Renal cortex interstitium (tissue), 11 donors: Measurements from ENCODE around the gene RSF1. TPM values are rescaled to one million over a fixed set of nuclear protein-coding genes. Genes with fewer than 3 reads are reported as not detected.

ENCODE experiments used
- DNase-seq, 11 donors: peaks; one replicate each; pipeline ENCODE4 v3.0.0-alpha.2; 2013; ENCODE audit warnings: low read depth in 9 of 11, low spot score in 4 of 11; ENCODE audit errors: extremely low read depth in 1 of 11
- polyA plus RNA-seq, 3 donors: library from polyadenylated mRNA; unstranded; fragments of 120-200 nt; gene quantifications; one replicate each; pipeline ENCODE4 v1.2.1, GENCODE V29; 2013; ENCODE audit not compliant: insufficient read length in 3 of 3

Gene RSF1
- polyA plus RNA-seq, 3 donors = 68.9 to 78.5 (median 70.7) TPM

DNA sequence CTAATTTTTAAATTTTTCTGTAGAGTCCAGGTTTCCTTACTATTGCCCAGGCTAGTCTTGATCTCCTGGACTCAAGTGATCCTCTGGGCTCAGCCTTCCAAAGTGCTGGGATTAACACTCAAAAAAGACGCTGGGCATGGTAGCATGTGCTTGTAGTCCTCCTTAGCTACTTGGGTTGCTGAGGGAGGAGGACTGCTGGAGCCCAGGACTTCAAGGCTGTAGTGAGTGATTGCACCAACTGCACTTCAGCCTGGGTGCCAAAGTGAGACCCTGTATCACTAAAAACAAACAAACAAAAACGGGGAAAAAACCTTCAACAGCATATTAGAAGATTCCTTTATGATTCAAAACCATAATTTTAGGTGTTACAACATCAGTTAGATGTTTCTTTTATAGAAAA lies 44.6 kb downstream of the RSF1 start:
- no peak for DNase-seq

DNA sequence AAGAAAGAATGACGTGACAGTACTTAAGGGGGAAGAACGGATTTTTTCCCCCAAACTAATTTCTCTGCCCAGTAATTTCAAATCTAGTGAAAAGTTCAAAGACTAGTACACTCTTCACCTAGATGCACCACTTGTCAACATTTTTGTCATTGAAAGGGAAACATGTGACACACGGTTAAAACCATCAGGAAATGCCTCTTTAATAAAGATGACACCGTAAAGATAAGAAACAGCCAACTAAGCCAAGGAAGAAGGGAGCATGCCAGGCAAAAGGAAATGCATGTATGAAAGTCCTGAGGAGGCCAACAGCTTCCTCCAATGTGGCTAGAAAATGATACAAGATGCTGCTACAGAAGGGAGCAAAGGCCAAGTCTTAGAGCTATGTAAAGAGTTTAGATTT lies 49.4 kb downstream of the RSF1 start:
- no peak for DNase-seq

DNA sequence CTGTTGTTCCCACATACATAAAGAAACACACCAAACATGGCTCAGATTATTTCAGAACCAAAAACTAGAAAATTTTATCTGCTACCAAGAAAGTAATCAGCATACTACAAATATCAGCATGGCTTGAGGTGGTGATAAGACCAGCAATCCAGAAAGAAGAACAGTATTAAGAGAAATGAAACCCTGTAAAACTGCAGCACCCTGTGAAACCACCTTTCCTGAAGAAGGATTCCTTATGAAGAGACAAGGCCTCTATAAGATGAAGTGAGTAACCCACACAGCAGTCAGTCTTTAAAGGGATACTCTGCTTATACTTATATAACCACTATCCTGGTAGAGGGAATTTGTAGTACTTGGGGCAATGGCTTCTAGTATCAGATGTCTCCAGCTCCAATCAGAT lies 49.9 kb downstream of the RSF1 start:
- DNase-seq = no peak

DNA sequence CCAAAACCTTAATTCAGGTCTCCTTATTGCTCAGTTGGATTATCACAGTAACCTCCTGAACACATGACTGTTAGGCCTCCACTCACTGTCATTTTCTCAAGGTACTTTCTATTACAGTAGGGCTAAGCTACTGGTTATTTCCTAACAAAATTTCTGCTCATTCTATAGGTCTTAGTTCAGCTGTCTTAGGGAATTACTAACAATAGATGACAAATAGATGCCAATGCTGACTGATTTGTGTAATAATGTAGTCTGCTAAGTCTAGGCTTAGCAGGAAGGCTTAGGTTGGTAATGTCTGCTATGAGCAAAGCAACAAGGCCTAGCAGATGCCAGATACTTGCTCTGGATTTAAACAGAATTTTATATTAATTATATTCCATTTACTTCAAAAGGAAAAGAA lies 58.1 kb downstream of the RSF1 start:
- DNase-seq = no peak

DNA sequence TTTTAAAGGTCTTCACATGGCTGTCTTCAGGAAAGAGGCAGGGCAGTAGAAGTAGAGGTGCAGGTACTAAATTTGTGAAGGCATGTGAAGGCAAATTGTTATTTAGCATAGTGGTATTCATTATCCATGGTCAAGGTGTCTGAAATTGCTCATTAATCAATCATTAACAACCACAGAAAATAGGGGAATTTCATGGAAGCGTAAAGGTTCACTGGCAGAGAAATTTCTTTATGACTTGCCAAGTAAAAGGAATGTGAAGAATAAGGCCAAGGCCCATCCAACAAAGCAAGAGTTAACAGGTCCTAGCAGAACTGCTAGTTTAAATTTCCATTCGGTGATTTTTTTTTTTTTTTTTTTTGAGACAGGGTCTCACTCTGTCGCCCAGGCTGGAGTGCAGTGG lies 59.0 kb downstream of the RSF1 start:
- no peak for DNase-seq

DNA sequence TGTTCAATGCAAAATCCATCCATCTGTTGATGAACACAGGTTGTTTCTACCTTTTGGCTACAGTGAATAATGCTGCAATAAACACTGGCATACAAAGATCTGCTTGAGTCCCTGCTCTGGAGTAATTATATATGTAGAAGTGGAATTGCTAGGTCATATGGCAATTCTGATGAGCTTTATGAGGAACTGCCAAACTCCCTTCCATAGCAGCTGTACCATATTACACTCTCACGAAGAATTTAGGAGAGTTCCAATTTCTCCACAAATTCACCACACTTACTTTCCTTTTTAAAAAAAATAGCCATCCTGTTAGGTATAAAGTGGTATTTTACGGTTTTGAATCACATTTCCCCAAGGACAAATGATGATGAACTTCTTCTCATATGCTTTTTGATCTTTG lies 62.2 kb downstream of the RSF1 start:
- DNase-seq = no peak

DNA sequence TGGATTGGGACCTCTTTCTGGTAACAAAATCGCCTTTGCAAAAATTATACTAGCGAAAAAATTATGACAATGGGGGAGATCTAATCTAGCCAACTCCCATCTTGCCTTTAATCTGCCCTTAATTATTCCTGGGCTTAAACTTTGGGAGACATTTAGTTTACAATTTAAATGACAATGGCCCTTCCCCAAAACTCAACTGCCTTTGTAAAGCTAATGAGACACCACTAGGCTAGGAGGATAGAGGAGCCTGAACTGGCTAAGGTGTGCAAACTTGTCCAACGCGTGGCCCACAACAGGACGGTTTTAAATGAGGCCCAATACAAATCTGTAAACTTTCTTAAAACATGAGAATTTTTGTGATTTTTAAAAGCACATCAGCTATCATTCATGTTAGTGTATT lies 67.3 kb downstream of the RSF1 start:
- DNase-seq = no peak

DNA sequence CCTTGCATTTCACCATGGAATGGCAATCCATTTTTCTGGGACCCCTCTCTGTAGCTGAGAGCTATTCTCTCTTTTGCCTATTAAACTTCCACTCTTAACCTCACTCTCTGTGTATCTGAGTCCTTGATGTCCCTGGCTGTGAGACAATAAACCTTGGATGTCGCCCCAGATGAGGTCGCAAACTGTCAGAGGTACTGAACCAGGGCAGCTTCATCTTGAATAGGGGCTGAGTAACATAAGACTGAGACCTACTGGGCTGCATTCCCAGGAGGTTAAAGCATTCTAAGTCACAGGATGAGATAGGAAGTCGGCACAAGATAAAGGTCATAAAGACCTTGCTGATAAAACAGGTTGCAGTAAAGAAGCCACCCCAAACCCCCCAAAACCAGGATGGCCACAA lies 68.0 kb downstream of the RSF1 start:
- DNase-seq = peak in 2 of 11 donors; percentile 5 to 11

DNA sequence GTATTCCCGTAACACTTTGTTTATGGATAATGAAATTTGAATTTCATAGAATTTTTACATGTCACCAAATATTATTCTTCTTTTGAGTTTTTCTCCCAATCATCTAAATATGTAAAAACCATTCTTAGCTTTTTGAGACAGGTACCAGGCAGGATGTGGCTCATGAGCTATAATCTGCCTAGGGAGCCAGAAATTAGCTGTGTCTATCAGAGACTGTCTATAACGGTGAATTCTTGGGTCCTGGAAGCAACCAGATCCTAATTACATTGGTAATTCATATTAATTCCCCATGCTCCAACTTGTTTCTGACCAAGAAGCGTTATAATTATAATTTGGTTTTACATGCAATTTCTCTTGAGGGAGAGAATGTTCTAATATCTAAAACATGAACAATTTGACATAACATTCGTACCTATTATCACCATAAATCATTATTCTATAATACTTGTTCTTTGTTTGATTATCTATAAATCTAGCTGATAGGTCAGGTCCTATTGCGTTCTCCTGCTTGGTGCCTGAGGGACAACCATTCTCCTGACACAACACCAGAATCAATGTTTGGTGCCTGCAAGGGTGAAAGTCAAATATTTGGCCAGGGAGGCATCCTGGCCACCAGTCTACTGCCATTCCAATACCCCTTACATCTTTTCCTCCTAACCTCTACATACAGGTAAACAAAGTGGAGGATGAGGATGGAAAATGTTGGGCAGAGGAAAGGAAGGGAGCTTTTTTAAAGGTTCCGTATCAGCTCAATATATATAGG lies 69.9 kb downstream of the RSF1 start:
- DNase-seq = no peak

DNA sequence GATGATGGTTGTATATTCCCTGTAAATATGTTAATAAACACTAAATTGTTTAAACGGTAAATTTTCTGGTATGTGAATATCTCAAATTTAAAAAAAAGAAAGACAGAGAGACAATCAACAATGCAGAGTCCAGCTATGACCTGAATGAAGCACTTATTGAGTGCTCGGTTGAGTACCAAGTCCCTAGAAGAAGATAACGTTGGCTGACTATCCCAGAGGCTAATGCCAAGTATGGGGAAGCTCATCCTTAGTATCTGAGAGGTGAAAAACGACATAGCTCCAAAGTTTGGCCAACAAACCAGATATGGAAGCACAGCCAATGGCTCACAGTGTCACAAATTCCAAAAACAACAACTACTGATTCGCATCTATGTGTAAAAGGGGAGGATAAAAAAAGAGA lies 71.3 kb downstream of the RSF1 start:
- DNase-seq = no peak

DNA sequence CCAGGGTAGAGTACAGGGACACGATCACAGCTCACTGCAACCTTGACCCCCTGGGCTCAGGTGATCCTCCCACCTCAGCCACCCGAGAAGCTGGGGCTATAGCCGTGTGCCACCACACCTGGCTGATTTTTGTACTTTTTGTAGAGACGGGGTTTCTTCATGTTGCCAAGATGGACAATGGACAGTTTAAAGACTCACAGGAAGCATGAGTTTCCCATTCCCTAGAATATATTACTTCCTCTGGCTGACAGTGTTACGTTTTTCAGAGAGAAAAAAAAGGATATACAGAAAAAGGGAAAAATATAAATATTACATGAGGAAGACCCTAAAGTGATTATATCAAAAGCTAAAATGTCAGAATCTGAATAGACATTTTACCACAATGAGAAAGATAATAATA lies 72.3 kb downstream of the RSF1 start:
- no peak for DNase-seq

DNA sequence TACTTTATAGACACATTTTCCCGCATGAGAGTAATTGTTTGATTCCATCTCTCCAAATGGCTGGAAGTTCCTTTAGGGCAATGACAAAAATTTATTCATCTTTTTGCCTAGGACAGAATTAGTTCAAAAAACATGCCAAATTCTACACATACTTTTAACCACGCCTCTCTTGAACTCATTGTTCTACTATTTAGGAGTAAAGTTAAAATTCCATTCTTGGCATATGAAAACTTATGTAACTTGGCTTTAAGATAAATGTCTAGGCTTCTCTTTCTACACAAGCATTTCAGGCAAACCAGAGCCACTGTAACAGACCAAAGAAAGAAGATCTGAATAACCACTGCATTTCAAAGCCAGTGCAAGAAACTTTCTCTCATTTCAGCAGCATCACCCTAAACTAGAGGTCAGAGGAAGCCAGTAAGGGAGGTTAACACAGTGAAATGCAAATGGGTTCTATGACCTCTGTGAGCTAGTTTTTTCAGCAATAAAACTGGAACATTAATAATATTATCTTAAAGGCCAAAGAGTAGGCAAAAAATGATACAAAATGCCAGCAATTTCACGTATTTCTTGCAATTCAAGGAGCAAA lies 73.0 kb downstream of the RSF1 start:
- no peak for DNase-seq

DNA sequence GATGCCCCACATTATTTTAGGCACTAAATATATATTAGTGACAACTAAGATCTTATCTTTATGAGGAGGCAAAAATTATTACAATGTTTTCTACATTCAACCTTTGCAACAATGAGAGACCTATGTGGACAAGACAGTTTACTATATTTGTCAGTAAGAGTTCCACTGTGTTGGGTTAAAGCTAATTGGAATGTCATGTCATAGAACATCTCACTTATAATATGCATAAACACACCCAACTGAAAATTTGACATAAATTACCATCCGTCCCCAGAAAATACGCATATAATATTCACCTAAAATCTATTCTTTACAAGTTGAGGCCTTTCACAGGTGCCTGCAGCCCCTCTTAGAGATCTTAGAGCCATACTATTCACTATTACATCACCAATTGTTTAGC lies 84.0 kb downstream of the RSF1 start:
- no peak for DNase-seq

DNA sequence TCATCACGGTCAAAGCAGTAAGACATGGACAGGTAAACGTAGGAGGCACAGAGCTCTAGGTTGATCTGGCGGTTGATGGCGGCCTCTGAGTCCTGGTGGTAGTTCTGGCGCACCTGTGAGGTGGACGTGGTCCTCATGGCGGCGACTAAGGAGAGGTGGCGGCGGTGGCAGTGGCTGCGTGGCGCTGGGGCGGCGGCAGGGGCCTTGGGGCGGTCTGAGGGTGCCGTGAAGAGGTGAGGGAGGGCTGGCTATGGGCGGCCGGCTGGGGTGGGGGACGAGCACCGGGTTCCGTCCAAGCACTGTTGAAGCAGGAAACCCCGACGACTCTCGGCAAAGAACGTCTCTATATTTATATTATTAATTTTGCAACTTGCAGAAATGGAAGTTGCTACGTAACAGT lies 85.6 kb downstream of the RSF1 start:
- DNase-seq = no peak

DNA sequence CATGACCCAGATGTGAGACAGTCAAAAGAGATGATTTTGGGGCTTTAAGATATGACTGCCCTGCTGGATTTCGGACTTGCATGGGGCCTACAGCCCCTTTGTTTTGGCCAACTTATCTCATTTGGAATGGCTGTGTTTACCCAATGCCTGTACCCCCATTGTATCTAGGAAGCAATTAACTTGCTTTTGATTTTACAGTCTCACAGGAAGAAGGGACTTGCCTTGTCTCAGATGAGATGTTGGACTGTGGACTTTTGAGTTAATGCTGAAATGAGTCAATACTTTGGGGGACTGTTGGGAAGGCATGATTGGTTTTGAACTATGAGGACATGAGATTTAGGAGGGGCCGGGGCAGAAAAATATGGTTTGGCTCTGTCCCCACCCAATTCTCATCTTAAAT lies 88.4 kb downstream of the RSF1 start:
- no peak for DNase-seq

DNA sequence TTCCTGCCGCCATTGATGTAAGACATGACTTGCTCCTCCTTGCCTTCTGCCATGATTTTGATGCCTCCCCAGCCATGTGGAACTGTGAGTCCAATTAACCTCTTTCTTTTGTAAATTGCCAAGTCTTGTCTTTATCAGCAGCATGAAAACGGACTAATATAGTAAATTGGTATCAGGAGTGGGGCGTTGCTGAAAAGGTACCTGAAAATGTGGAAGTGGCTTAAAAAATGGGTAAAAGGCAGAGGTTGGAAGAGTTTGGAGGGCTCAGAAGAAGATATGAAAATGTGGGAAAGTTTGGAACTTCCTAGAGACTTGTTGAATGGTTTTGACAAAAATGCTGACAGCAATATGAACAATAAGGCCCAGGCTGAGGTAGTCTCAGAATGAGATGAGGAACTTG lies 89.7 kb downstream of the RSF1 start:
- DNase-seq = no peak

DNA sequence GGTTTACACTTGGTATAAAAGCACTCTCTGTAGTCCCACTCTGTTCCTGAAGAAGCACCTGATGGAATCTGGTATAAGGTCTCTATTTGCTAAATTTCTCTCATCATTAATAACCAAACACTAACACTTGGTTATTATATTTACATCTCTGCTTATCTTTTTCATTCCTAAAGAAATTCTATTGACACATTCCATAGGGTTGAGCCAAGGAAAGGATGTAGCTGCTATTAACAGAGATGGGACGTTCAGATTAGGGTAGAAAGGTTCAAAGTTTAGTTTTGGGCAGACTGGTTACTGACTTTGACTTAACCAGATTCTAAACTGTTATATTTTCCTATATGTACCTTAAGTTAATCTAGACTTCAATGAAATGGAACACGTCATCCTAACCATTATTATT lies 91.5 kb downstream of the RSF1 start:
- DNase-seq = no peak

DNA sequence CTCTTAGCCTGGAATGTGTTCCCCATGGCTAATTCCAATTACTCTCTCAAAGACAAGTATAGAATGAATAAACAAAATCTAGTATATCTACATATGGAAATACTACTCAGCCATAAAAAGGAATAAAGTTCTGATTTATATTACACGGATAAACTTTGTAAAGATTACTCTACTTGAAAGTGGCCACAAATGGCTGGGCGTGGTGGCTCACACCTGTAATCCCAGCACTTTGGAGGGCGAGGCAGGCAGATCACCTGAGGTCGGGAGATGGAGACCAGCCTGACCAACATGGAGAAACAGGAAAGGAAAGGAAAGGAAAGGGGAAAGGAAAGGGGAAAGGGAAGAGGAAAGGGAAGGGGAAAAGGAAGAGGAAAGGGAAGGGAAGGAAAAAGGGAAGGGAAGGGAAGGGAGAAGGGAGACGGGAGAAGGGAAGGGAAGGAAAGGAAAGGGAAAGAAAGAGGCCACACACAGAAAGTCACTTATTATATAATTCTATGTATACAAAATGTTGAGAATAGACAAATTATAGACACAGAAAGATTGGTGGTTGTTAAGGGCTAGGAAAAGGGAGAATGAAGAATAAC lies 92.2 kb downstream of the RSF1 start:
- no peak for DNase-seq

DNA sequence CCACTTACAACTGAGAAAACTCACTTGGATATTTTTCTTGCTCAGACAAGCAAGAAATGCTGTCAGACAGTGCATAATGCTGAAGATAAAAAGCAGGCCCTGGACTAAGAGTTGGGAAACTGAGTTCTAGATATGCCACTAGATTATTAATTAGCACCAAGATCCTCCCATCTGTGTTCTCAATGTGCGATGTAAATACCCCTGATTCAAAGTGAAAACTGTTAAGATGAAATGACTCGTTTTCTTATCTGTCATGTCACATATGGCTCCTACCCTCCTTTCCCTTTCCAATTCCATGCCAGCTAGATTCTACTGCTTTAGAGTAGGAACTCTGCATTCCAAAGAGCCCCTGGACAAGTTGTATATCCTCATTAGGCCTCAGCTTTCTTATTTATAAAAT lies 94.0 kb downstream of the RSF1 start:
- DNase-seq = no peak

DNA sequence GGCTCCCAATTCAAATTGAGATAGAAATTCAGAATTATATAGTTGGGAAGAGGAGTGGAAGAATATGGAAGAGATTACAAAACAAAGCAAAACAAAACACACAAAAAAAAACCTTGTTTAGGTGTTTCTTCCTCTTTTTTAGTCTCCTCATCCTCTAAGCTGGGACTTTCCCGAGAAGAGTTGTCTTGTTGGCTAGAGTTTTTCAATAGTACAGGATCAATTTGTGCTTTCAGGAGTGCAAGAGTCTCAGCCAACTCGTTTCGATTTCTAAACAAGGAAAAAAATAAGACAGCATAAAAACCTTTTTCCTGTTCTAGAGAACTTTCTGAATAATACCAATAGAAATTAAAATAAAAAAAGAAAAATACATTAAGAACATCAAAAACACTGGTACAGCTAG lies 95.1 kb downstream of the RSF1 start:
- DNase-seq = no peak

DNA sequence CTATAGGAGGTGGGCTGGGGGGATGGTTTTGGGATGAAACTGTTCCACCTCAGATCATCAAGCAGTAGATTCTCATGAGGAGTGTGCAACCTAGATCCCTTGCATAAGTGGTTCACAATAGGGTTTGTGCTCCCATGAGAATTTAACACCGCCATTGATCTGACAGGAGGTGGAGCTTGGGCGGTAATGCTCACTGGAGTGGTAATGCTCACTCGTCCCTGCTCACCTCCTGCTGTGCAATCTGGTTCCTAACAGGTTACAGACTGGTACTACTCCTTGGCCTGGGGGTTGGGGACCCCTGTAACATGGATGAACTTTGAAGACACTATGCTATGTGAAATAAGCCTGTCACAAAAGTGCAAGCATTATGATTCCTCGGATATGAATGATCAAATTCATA lies 95.9 kb downstream of the RSF1 start:
- no peak for DNase-seq
